Measurements from ENCODE around the gene BCAN. TPM values are rescaled to one million over a fixed set of nuclear protein-coding genes. Genes with fewer than 3 reads are reported as not detected.

The BCAN gene
- total RNA-seq, 1 experiment from 2014 or later, result 1.2 TPM

DNA sequence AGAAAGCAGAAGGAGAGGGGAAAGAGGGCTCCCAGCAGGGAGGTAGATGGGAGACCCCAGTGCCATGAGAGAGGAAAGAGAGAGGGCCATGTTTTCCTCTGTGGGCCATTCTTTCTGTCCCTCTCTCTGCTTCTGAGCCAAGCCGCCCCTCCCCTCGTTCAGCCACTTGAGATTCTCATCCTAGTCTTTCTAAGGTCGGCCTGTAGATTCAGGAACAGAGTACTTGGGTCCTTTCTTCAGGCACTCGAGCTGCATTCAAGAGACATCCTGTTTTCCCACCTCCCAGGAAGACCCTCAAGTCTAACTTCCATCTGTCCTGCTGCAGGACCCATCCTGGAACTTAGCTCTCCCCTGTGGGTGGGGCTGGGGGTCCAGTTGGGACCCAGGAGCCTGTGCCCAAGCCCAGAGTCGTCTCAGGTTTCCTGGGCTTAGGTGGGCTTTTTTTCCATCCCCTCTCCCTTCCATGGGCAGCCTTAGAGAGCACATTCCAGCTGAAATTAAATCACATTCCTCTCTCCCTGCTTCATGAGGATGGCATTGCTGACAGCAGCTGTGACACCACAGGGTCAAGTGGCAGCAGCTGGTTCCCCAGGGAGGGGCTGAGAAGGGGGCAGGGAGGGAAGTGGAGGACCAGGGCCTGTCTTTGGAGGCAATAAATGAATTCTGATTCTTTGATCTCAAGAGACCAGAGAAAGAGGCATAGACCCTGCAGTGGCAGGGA, 22.3 kb downstream of the BCAN start:
- Histone ChIP-seq H2BK12ac (ENCODE audit: insufficient read length, low read depth, low read length) (peak overlapping the region; percentile 7), H3K14ac (ENCODE audit: insufficient read depth, low read length) (peak overlapping the region; percentile 46), H2BK120ac (ENCODE audit: low read depth, low read length, poor library complexity, severe bottlenecking) (no peak overlapping the region), H3K79me1 (ENCODE audit: insufficient read depth, low read depth, low read length, poor library complexity, severe bottlenecking) (no peaks in the 10 kb centered on the region), H3K9me3 (ENCODE audit: control insufficient read depth, low read depth, low read length) (no peaks in the 10 kb centered on the region), H2BK5ac (ENCODE audit: insufficient read length, low read length) (no peak overlapping the region), H4K5ac (ENCODE audit: insufficient read length, low read depth, low read length) (no peak overlapping the region), H3K23ac (ENCODE audit: insufficient read length, low read depth, low read length) (no peak overlapping the region), H2BK20ac (ENCODE audit: low read depth, low read length, poor library complexity, severe bottlenecking) (no peak overlapping the region), H3K27ac (ENCODE audit: insufficient read length, low read depth, low read length) (no peak overlapping the region), H3T11ph (ENCODE audit: low read length) (no peak overlapping the region), H3K27me3 (ENCODE audit: insufficient read depth, low read length) (no peaks in the 10 kb centered on the region), H2AK5ac (ENCODE audit: insufficient read length, low read length) (no peak overlapping the region), H3K4me2 (ENCODE audit: insufficient read depth, insufficient read length, low read length) (peak overlapping the region; percentile 7), H3K56ac (ENCODE audit: insufficient read length, low read depth, low read length) (no peak overlapping the region), H3K9ac (ENCODE audit: extremely low read depth, insufficient read length, low read length) (no peak overlapping the region), H4K20me1 (ENCODE audit: control insufficient read depth, insufficient read depth, insufficient read length) (no peaks in the 10 kb centered on the region), H3K79me2 (ENCODE audit: insufficient read depth, low read length) (no peaks in the 10 kb centered on the region), H3K4me1 (ENCODE audit: insufficient read depth, low read length) (peaks cover 23% of the 10 kb centered on the region; the same call in 1 of the 2 replicates), H2AFZ (ENCODE audit: low read length) (no peak overlapping the region), H3K23me2 (ENCODE audit: insufficient read length, low read depth, low read length, poor library complexity, severe bottlenecking) (no peaks in the 10 kb centered on the region), H4K8ac (replicated peaks; ENCODE audit: insufficient read length, low read depth, low read length) (no peak overlapping the region), H3K18ac (ENCODE audit: insufficient read length, low read depth, low read length) (peak overlapping the region; percentile 70), H4K91ac (ENCODE audit: insufficient read length, low read depth, low read length) (no peak overlapping the region), H3K4ac (ENCODE audit: low read depth, low read length) (no peak overlapping the region; the same call in 1 of the 2 replicates), H2BK15ac (ENCODE audit: low read depth, low read length) (no peak overlapping the region)
- WGBS (ENCODE audit: extremely low coverage, insufficient read length, low lambda C conversion rate), result no CpG with 5 or more reads among the region's 5 CpGs
- Mint-ChIP-seq H3K36me3 (ENCODE audit: insufficient read depth in 1 of 3, low read depth in 3 of 3) (no peaks in the 10 kb centered on the region; a peak in 1 of 7 replicates), H3K9me3 (no peaks in the 10 kb centered on the region; a peak in 1 of 5 replicates), H3K4me3 (peak overlapping the region in 1 of 2 experiments; percentile 65; a peak in 4 of 5 replicates), H3K27ac (peak overlapping the region; percentile 74 to 93 (median 86)), H3K27me3 (ENCODE audit: low read depth) (peaks cover 10% of the 10 kb centered on the region), H3K4me1 (peaks cover 91 to 96% of the 10 kb centered on the region in 2 experiments)
- DNase-seq, result peak; percentile 61
- TF ChIP-seq, protein P1, sequence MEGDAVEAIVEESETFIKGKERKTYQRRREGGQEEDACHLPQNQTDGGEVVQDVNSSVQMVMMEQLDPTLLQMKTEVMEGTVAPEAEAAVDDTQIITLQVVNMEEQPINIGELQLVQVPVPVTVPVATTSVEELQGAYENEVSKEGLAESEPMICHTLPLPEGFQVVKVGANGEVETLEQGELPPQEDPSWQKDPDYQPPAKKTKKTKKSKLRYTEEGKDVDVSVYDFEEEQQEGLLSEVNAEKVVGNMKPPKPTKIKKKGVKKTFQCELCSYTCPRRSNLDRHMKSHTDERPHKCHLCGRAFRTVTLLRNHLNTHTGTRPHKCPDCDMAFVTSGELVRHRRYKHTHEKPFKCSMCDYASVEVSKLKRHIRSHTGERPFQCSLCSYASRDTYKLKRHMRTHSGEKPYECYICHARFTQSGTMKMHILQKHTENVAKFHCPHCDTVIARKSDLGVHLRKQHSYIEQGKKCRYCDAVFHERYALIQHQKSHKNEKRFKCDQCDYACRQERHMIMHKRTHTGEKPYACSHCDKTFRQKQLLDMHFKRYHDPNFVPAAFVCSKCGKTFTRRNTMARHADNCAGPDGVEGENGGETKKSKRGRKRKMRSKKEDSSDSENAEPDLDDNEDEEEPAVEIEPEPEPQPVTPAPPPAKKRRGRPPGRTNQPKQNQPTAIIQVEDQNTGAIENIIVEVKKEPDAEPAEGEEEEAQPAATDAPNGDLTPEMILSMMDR (conservative IDR thresholded peaks at IDR 0.05), result no peak
